Mesenchymal stem cell (in vitro differentiated cells and primary cell): Measurements from ENCODE around the gene CCDC127.

Experiments used
- DNase-seq: peaks from one replicate; pipeline ENCODE4 v3.0.0-alpha.2; 2013
- H2AFZ ChIP-seq: one replicate; pipeline ENCODE4 v1.6.1; 2013; ENCODE audit warnings: low read depth, mild to moderate bottlenecking, control low read depth, inconsistent platforms, low read length, moderate library complexity
- H2AK5ac ChIP-seq: 2 replicates; pipeline ENCODE4 v1.6.1; 2013; ENCODE audit warnings: low read length, moderate library complexity, mild to moderate bottlenecking, inconsistent platforms; ENCODE audit not compliant: severe bottlenecking
- H2BK120ac ChIP-seq: one replicate; pipeline ENCODE4 v1.6.1; 2013; ENCODE audit warnings: low read depth, mild to moderate bottlenecking, inconsistent platforms, low read length, moderate library complexity
- H2BK12ac ChIP-seq, 2 experiments: one replicate each; pipeline ENCODE4 v1.6.1; 2013; ENCODE audit warnings: inconsistent platforms in 2 of 2, low read length in 2 of 2, mild to moderate bottlenecking in 2 of 2, moderate library complexity in 2 of 2, control low read depth in 1 of 2
- H2BK15ac ChIP-seq: one replicate; pipeline ENCODE4 v1.6.1; 2013; ENCODE audit warnings: mild to moderate bottlenecking, low read depth, inconsistent platforms; ENCODE audit not compliant: poor library complexity, severe bottlenecking
- H2BK5ac ChIP-seq: 2 replicates; pipeline ENCODE4 v1.6.1; 2013; ENCODE audit warnings: low read depth, mild to moderate bottlenecking, low read length, control low read depth, inconsistent platforms; ENCODE audit not compliant: poor library complexity, severe bottlenecking
- H3K14ac ChIP-seq, 2 experiments: one replicate each; pipeline ENCODE4 v1.6.1; 2013; ENCODE audit warnings: inconsistent platforms in 2 of 2, low read length in 2 of 2, control low read depth in 1 of 2, mild to moderate bottlenecking in 1 of 2, moderate library complexity in 1 of 2
- H3K18ac ChIP-seq, 2 experiments: one replicate each; pipeline ENCODE4 v1.6.1; 2013; ENCODE audit warnings: inconsistent platforms in 2 of 2, low read length in 2 of 2, control low read depth in 1 of 2, low read depth in 1 of 2, mild to moderate bottlenecking in 1 of 2
- H3K23ac ChIP-seq, 2 experiments: one replicate each; pipeline ENCODE4 v1.6.1; 2013; ENCODE audit warnings: inconsistent platforms in 2 of 2, low read length in 2 of 2, mild to moderate bottlenecking in 2 of 2, moderate library complexity in 2 of 2, control low read depth in 1 of 2
- H3K27ac ChIP-seq: 2 replicates; pipeline ENCODE4 v1.5.1; 2013; ENCODE audit warnings: mild to moderate bottlenecking, moderate library complexity, low read length, control low read depth, inconsistent platforms; ENCODE audit not compliant: poor library complexity, severe bottlenecking
- H3K27me3 ChIP-seq, 2 experiments: 2 replicates each; pipeline versions ENCODE4 v1.6.1 to v1.7.0; 2013; ENCODE audit warnings: low read length in 2 of 2, mild to moderate bottlenecking in 2 of 2, moderate library complexity in 2 of 2, control low read depth in 1 of 2, inconsistent platforms in 1 of 2; ENCODE audit not compliant: control insufficient read depth in 1 of 2, insufficient read depth in 1 of 2
- H3K36me3 ChIP-seq, 2 experiments: 2 replicates each; pipeline versions ENCODE4 v1.6.1 to v1.7.0; 2013; ENCODE audit warnings: low read length in 2 of 2, control low read depth in 1 of 2, inconsistent platforms in 1 of 2, low read depth in 1 of 2, mild to moderate bottlenecking in 1 of 2; ENCODE audit not compliant: insufficient read depth in 2 of 2, control insufficient read depth in 1 of 2
- H3K4ac ChIP-seq, 2 experiments: one replicate each; pipeline ENCODE4 v1.6.1; 2013; ENCODE audit warnings: inconsistent platforms in 2 of 2, low read length in 2 of 2, mild to moderate bottlenecking in 2 of 2, moderate library complexity in 2 of 2, control low read depth in 1 of 2, low read depth in 1 of 2
- H3K4me1 ChIP-seq: 2 replicates; pipeline ENCODE4 v1.6.1; 2013; ENCODE audit warnings: low read depth, low read length, control low read depth; ENCODE audit not compliant: control insufficient read depth, insufficient read depth
- H3K4me2 ChIP-seq: 2 replicates; pipeline ENCODE4 v1.6.1; 2013; ENCODE audit warnings: low read length, mild to moderate bottlenecking, inconsistent platforms; ENCODE audit not compliant: poor library complexity, severe bottlenecking
- H3K4me3 ChIP-seq, 2 experiments: 2 replicates each; pipeline versions ENCODE4 v1.5.1 to v1.7.0; 2013; ENCODE audit warnings: low read length in 2 of 2, mild to moderate bottlenecking in 2 of 2, control low read depth in 1 of 2, low read depth in 1 of 2; ENCODE audit not compliant: insufficient read depth in 1 of 2
- H3K79me1 ChIP-seq: replicated peaks from 2 replicates; pipeline ENCODE4 v1.6.1; 2013; ENCODE audit warnings: mild to moderate bottlenecking, control low read depth, low read length, inconsistent platforms; ENCODE audit not compliant: poor library complexity, severe bottlenecking
- H3K9ac ChIP-seq: 2 replicates; pipeline ENCODE4 v1.7.0; 2013; ENCODE audit warnings: mild to moderate bottlenecking, low read length, moderate library complexity
- H3K9me3 ChIP-seq: 2 replicates; pipeline ENCODE4 v1.7.0; 2013; ENCODE audit warnings: mild to moderate bottlenecking, low read length; ENCODE audit not compliant: control insufficient read depth
- H4K8ac ChIP-seq: one replicate; pipeline ENCODE4 v1.6.1; 2013; ENCODE audit warnings: inconsistent platforms, mild to moderate bottlenecking, low read length, moderate library complexity
- H4K91ac ChIP-seq: one replicate; pipeline ENCODE4 v1.6.1; 2013; ENCODE audit warnings: mild to moderate bottlenecking, low read length, inconsistent platforms
- WGBS: methylation state at CpG from one replicate; pipeline ENCODE4 v1.1.7; 2013; ENCODE audit warnings: mixed read lengths; 5-methylcytosine and 5-hydroxymethylcytosine counted together

The CCDC127 gene

DNA sequence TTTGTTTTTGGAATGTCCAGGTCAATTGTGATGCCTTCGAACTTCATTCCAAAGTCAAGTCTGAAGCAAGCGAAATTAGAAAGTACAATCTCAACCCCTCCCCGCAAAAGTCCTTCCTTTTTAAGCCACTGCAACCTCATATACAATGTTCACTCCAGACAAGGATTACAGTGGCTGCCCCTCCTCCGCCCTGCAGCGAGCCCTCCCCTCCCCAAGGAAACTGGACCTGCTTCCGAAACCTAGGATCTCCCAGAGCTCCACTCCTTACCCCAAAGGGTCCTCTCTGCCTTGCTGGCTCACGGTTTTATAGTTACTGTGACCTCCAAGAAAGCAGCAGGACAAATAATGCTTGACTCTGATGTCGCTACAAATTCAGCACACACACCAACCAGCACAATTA, 16.3 kb downstream of the CCDC127 start:
- H3K18ac ChIP-seq = no peak overlapping the region
- H3K9me3 ChIP-seq = no peaks in the 10 kb centered on the region
- DNase-seq = no peak
- no peak overlapping the region for H2AFZ ChIP-seq
- H3K36me3 ChIP-seq = peaks cover 43 to 58% of the 10 kb centered on the region in 2 experiments
- no peak overlapping the region for H3K4ac ChIP-seq
- no peak overlapping the region for H2BK12ac ChIP-seq
- no peak overlapping the region for H2BK5ac ChIP-seq
- no peak overlapping the region for H4K8ac ChIP-seq
- no peak overlapping the region for H3K4me2 ChIP-seq
- no peak overlapping the region for H3K23ac ChIP-seq
- no peak overlapping the region for H3K9ac ChIP-seq
- peaks cover 58% of the 10 kb centered on the region for H3K79me1 ChIP-seq
- no peak overlapping the region for H2BK120ac ChIP-seq
- no peaks in the 10 kb centered on the region for H3K27me3 ChIP-seq
- no peak overlapping the region for H3K4me3 ChIP-seq
- 95% methylated on average over 8 of the region's 8 CpGs for WGBS
- H3K27ac ChIP-seq = no peak overlapping the region
- no peak overlapping the region for H2AK5ac ChIP-seq
- peaks cover 4% of the 10 kb centered on the region for H3K4me1 ChIP-seq
- H4K91ac ChIP-seq = no peak overlapping the region
- H2BK15ac ChIP-seq = no peak overlapping the region
- H3K14ac ChIP-seq = no peak overlapping the region

DNA sequence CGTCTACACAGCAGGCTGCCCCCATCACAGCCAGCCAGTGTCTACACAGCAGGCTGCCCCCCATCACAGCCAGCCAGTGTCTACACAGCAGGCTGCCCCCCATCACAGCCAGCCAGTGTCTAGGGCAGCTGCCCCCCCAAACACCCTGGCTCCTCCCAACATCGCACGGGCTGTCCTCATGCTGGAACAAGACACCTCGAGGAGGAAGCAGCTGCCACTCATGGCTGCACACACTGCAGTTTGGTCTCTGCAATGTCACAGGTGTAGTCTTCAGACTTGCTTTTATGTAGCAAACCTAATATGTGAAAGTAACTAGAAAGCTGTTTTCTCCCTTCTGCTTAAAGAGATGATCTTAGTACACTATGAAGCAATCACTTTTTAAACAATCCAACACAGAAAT, 17.0 kb downstream of the CCDC127 start:
- no peak overlapping the region for H3K14ac ChIP-seq
- no peak overlapping the region for H4K8ac ChIP-seq
- no peak overlapping the region for H2BK120ac ChIP-seq
- H3K4me1 ChIP-seq = peaks cover 1% of the 10 kb centered on the region
- H2BK5ac ChIP-seq = no peak overlapping the region
- H3K79me1 ChIP-seq = peaks cover 54% of the 10 kb centered on the region
- H3K9me3 ChIP-seq = no peaks in the 10 kb centered on the region
- H3K36me3 ChIP-seq = peaks cover 43 to 58% of the 10 kb centered on the region in 2 experiments
- no peak overlapping the region for H2BK12ac ChIP-seq
- no peak overlapping the region for H3K4ac ChIP-seq
- H3K27me3 ChIP-seq = no peaks in the 10 kb centered on the region
- 90% methylated on average over 4 of the region's 4 CpGs for WGBS
- H4K91ac ChIP-seq = no peak overlapping the region
- no peak overlapping the region for H2BK15ac ChIP-seq
- H3K4me2 ChIP-seq = no peak overlapping the region
- no peak overlapping the region for H2AK5ac ChIP-seq
- no peak overlapping the region for H2AFZ ChIP-seq
- H3K4me3 ChIP-seq = no peak overlapping the region
- no peak overlapping the region for H3K18ac ChIP-seq
- no peak overlapping the region for H3K9ac ChIP-seq
- no peak overlapping the region for H3K23ac ChIP-seq
- no peak for DNase-seq
- no peak overlapping the region for H3K27ac ChIP-seq

DNA sequence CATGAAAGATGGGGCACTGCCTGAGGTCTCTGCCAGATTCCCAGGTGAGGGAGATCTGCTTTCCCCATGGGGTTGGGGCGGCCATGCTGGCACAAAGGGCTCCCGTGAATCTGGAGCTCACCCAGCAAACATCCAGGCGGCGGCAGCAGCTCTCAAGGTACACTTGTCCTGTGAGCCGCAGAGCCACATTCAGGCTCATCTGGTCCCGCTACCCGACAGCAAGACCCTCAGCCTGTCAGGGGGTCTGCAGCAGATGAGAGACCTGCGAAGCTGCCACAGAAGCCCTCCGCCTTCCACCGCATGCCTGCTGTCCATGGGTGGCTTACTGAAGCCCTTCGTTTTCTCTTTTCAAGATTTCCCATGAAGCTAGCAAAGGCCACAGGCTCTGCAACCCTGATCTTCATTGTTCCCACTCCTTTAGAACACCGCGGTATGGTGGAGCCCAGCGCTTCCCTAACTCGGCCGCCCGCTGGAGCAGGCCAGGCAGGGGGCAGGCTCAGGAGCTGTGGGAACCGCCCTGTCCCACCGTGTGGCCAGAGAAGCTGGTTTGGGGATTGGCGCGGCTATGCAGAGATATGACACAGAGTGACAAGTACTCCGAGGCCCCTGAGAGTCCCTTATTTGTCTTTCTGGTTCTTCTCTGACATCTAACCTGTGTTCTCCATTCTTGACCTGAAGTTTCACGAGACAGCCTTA, 17.9 kb downstream of the CCDC127 start:
- Histone ChIP-seq H3K9me3 (no peaks in the 10 kb centered on the region), H3K79me1 (peaks cover 53% of the 10 kb centered on the region), H3K4me3 (no peak overlapping the region), H2BK15ac (no peak overlapping the region), H3K4ac (no peak overlapping the region), H3K18ac (no peak overlapping the region), H3K4me1 (peaks cover 1% of the 10 kb centered on the region), H2AFZ (no peak overlapping the region), H3K27ac (no peak overlapping the region), H4K91ac (no peak overlapping the region), H3K27me3 (no peaks in the 10 kb centered on the region), H3K9ac (no peak overlapping the region), H3K23ac (no peak overlapping the region), H4K8ac (no peak overlapping the region), H3K36me3 (peaks cover 36 to 53% of the 10 kb centered on the region in 2 experiments), H2BK5ac (no peak overlapping the region), H3K14ac (no peak overlapping the region), H2BK12ac (no peak overlapping the region), H2BK120ac (no peak overlapping the region), H3K4me2 (no peak overlapping the region), H2AK5ac (no peak overlapping the region)
- 96% methylated on average over 23 of the region's 23 CpGs for WGBS
- no peak for DNase-seq

- no peak overlapping the region for H2BK12ac ChIP-seq
Observed at GRCh38 chr5:199197-199949, 18.6 kb downstream of the CCDC127 start.

More at GRCh38 chr5:199197-199949, 18.6 kb downstream of the CCDC127 start:
- DNase-seq = no peak
- Histone ChIP-seq H3K4me1 (peaks cover 1% of the 10 kb centered on the region), H3K9me3 (no peaks in the 10 kb centered on the region), H4K91ac (no peak overlapping the region), H3K9ac (no peak overlapping the region), H3K4ac (no peak overlapping the region), H3K14ac (no peak overlapping the region), H2AFZ (no peak overlapping the region), H2AK5ac (no peak overlapping the region), H3K27ac (no peak overlapping the region), H4K8ac (no peak overlapping the region), H3K36me3 (peaks cover 29 to 56% of the 10 kb centered on the region in 2 experiments), H3K18ac (no peak overlapping the region), H2BK15ac (no peak overlapping the region), H3K23ac (no peak overlapping the region), H3K79me1 (peaks cover 50% of the 10 kb centered on the region), H3K4me2 (no peak overlapping the region), H2BK5ac (no peak overlapping the region), H3K4me3 (no peak overlapping the region), H2BK120ac (no peak overlapping the region), H3K27me3 (no peaks in the 10 kb centered on the region)
- 96% methylated on average over 16 of the region's 16 CpGs for WGBS
